DOHH2 (cell line): ENCODE measurements around the gene DCK.

ENCODE experiments used
- H3F3A ChIP-seq: fragments of 200-600 bp; sonication (generic), shearing (Covaris generic); 2 replicates; pipeline ENCODE4 v1.6.0; 2016; ENCODE audit warnings: antibody characterized with exemption, mild to moderate bottlenecking; ENCODE audit not compliant: control insufficient read depth, insufficient read depth
- H3K27ac ChIP-seq: fragments of 200-600 bp; sonication (generic); 2 replicates; pipeline ENCODE4 v1.5.1; 2014; ENCODE audit warnings: low read depth, mild to moderate bottlenecking, low read length, moderate library complexity
- H3K27me3 ChIP-seq: fragments of 200-600 bp; sonication (generic); 2 replicates; pipeline ENCODE4 v1.6.1; 2014; ENCODE audit warnings: mild to moderate bottlenecking, low read length, mixed read lengths; ENCODE audit not compliant: control insufficient read depth
- H3K36me3 ChIP-seq: fragments of 200-600 bp; sonication (generic); 2 replicates; pipeline ENCODE4 v1.6.1; 2014; ENCODE audit warnings: mild to moderate bottlenecking, low read length, moderate library complexity, mixed read lengths; ENCODE audit not compliant: control insufficient read depth
- H3K4me1 ChIP-seq: fragments of 200-600 bp; sonication (generic); 2 replicates; pipeline ENCODE4 v1.6.1; 2014; ENCODE audit warnings: mild to moderate bottlenecking, low read length, mixed read lengths; ENCODE audit not compliant: control insufficient read depth
- H3K4me2 ChIP-seq: fragments of 200-600 bp; sonication (generic); 2 replicates; pipeline ENCODE4 v1.6.0; 2014; ENCODE audit warnings: mild to moderate bottlenecking, low read length, moderate library complexity
- H3K4me3 ChIP-seq: fragments of 200-600 bp; sonication (generic); 2 replicates; pipeline ENCODE4 v1.5.1; 2014; ENCODE audit warnings: mild to moderate bottlenecking, low read length, mixed read lengths
- H3K79me2 ChIP-seq: fragments of 200-600 bp; sonication (generic); 2 replicates; pipeline ENCODE4 v1.6.1; 2014; ENCODE audit warnings: mild to moderate bottlenecking, low read length, mixed read lengths; ENCODE audit not compliant: control insufficient read depth
- H3K9me2 ChIP-seq: fragments of 200-600 bp; sonication (generic); replicated peaks from 2 replicates; pipeline ENCODE4 v1.6.1; 2014; ENCODE audit warnings: mild to moderate bottlenecking, low read length, mixed read lengths; ENCODE audit not compliant: control insufficient read depth
- H3K9me3 ChIP-seq: fragments of 200-600 bp; sonication (generic); 2 replicates; pipeline ENCODE4 v1.6.1; 2014; ENCODE audit warnings: antibody characterized with exemption, low read length, mixed read lengths; ENCODE audit not compliant: control insufficient read depth, insufficient read depth
- H4K20me1 ChIP-seq: fragments of 200-600 bp; sonication (generic); 2 replicates; pipeline ENCODE4 v1.6.0; 2014; ENCODE audit warnings: low read depth, mild to moderate bottlenecking, antibody characterized with exemption, low read length, moderate library complexity; ENCODE audit not compliant: control insufficient read depth, insufficient read depth
- EZH2phosphoT487 ChIP-seq: fragments of 200-600 bp; sonication (generic); IDR thresholded peaks from 2 replicates; pipeline ENCODE4 v1.6.1; 2017; ENCODE audit warnings: borderline replicate concordance, mild to moderate bottlenecking, antibody characterized with exemption, low read length, moderate library complexity, mixed read lengths
- TF ChIP-seq, protein P1 (sequence below): fragments of 200-600 bp; sonication (generic); IDR thresholded peaks from one replicate; pipeline ENCODE4 v1.5.1; 2014; ENCODE audit warnings: antibody characterized with exemption, mild to moderate bottlenecking, low read depth, low read length; ENCODE audit not compliant: poor library complexity, severe bottlenecking

DCK gene

GRCh38 chr4:71066737-71067716, 73.6 kb downstream of the DCK start:
- no peak overlapping the region for H3K4me2 ChIP-seq
- H3K36me3 ChIP-seq = no peaks in the 10 kb centered on the region
- H3F3A ChIP-seq = no peaks in the 10 kb centered on the region
- no peaks in the 10 kb centered on the region for H3K9me2 ChIP-seq
- no peak overlapping the region for H3K27ac ChIP-seq
- H3K9me3 ChIP-seq = no peaks in the 10 kb centered on the region
- TF ChIP-seq, protein P1, sequence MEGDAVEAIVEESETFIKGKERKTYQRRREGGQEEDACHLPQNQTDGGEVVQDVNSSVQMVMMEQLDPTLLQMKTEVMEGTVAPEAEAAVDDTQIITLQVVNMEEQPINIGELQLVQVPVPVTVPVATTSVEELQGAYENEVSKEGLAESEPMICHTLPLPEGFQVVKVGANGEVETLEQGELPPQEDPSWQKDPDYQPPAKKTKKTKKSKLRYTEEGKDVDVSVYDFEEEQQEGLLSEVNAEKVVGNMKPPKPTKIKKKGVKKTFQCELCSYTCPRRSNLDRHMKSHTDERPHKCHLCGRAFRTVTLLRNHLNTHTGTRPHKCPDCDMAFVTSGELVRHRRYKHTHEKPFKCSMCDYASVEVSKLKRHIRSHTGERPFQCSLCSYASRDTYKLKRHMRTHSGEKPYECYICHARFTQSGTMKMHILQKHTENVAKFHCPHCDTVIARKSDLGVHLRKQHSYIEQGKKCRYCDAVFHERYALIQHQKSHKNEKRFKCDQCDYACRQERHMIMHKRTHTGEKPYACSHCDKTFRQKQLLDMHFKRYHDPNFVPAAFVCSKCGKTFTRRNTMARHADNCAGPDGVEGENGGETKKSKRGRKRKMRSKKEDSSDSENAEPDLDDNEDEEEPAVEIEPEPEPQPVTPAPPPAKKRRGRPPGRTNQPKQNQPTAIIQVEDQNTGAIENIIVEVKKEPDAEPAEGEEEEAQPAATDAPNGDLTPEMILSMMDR = no peak
- TF ChIP-seq EZH2phosphoT487 = no peak
- H3K4me3 ChIP-seq = no peak overlapping the region
- 0 out of 2 replicates have a peak, but pooled peaks cover 2% of the 10 kb centered on the region for H3K4me1 ChIP-seq
- H3K79me2 ChIP-seq = no peaks in the 10 kb centered on the region
- no peaks in the 10 kb centered on the region for H4K20me1 ChIP-seq
- no peaks in the 10 kb centered on the region; the same call in 1 of the 2 replicates for H3K27me3 ChIP-seq

DNA sequence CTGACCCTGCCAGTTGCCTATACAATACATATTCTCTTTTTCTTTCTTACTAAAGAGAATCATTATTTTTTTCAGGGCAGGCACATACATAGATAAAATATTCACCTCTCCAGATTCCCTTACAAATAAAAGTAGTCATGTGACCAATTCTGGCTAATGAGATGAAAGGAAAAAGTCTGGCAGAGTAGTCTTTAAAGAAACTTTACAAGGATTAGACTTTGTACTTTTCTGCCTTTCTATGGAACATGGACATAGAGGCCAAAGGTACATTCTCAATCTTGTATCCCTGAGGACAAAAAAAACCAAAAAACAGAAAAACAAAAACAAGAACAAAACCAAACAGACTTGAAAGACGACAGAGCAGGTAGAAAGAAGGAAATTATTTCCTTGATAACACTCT, 75.6 kb downstream of the DCK start:
- Histone ChIP-seq H4K20me1 (no peaks in the 10 kb centered on the region), H3K79me2 (no peaks in the 10 kb centered on the region), H3K27ac (no peak overlapping the region), H3K36me3 (no peaks in the 10 kb centered on the region), H3K9me2 (no peaks in the 10 kb centered on the region), H3K4me3 (no peak overlapping the region), H3K9me3 (no peaks in the 10 kb centered on the region), H3K27me3 (no peaks in the 10 kb centered on the region; the same call in 1 of the 2 replicates), H3K4me1 (0 out of 2 replicates have a peak, but pooled peaks cover 2% of the 10 kb centered on the region), H3K4me2 (no peak overlapping the region), H3F3A (no peaks in the 10 kb centered on the region)
- no peak for TF ChIP-seq EZH2phosphoT487
- TF ChIP-seq, protein P1 = no peak

GRCh38 chr4:71070015-71070414, 76.6 kb downstream of the DCK start:
- H3K4me1 ChIP-seq = 0 out of 2 replicates have a peak, but pooled peaks cover 2% of the 10 kb centered on the region
- no peaks in the 10 kb centered on the region for H4K20me1 ChIP-seq
- no peak overlapping the region for H3K27ac ChIP-seq
- no peaks in the 10 kb centered on the region for H3K9me2 ChIP-seq
- TF ChIP-seq EZH2phosphoT487 = no peak
- TF ChIP-seq, protein P1 = no peak
- H3F3A ChIP-seq = no peaks in the 10 kb centered on the region
- H3K36me3 ChIP-seq = no peaks in the 10 kb centered on the region
- no peaks in the 10 kb centered on the region for H3K79me2 ChIP-seq
- no peak overlapping the region for H3K4me3 ChIP-seq
- no peaks in the 10 kb centered on the region; the same call in 1 of the 2 replicates for H3K27me3 ChIP-seq
- H3K9me3 ChIP-seq = no peaks in the 10 kb centered on the region
- H3K4me2 ChIP-seq = no peak overlapping the region
